Left ventricle myocardium inferior (tissue), 1 donor: ENCODE data around the gene NUDT16. TPM values are rescaled to one million over a fixed set of nuclear protein-coding genes. Genes with fewer than 3 reads are reported as not detected.

Experiments
- DNase-seq: peaks from one replicate; pipeline ENCODE4 v3.0.0-alpha.2; 2020
- H3K27ac ChIP-seq: fragments of 200-600 bp; replicated peaks from 2 replicates; pipeline ENCODE4 v1.8.0; 2021
- H3K27me3 ChIP-seq: fragments of 200-600 bp; 2 replicates; pipeline ENCODE4 v1.8.0; 2021; ENCODE audit warnings: low read depth
- H3K36me3 ChIP-seq: fragments of 200-600 bp; 2 replicates; pipeline ENCODE4 v1.8.0; 2021
- H3K4me1 ChIP-seq: fragments of 200-600 bp; 2 replicates; pipeline ENCODE4 v1.8.0; 2021
- H3K4me3 ChIP-seq: fragments of 200-600 bp; 2 replicates; pipeline ENCODE4 v1.8.0; 2021; ENCODE audit warnings: mild to moderate bottlenecking, moderate library complexity
- H3K9me3 ChIP-seq: fragments of 200-600 bp; replicated peaks from 2 replicates; pipeline ENCODE4 v1.8.0; 2021
- CTCF ChIP-seq: fragments of 200-600 bp; IDR thresholded peaks from 2 replicates; pipeline ENCODE4 v1.8.0; 2021; ENCODE audit warnings: antibody characterized with exemption, mild to moderate bottlenecking, borderline replicate concordance
- intact Hi-C: fragments of 100-400 bp; cut with micrococcal nuclease; formaldehyde crosslinking; loops from one replicate; pipeline ENCODE4 v1.11.0; 2022
- total RNA-seq: library from RNA; stranded (reverse); fragmentation: NEBNext Ultra II Directional; extraction: Animal tissue kit (Norgen Biotek cat#: 25700); gene quantifications from one replicate; pipeline ENCODE4 v1.2.1, GENCODE V29; 2021
- donor health status: DM: no; HTN: yes; CAD: no; lungs with severe emphysema.

NUDT16 gene
- total RNA-seq, 1 donor from 2014 or later, result 35.3 TPM

GRCh38 chr3:131349946-131350347 is 31.6 kb upstream of the NUDT16 start:
- no peaks in the 10 kb centered on the region for H3K27me3 ChIP-seq
- no peak for TF ChIP-seq CTCF
- peaks cover 54% of the 10 kb centered on the region for H3K4me1 ChIP-seq
- DNase-seq, result peak; percentile 35
- no peaks in the 10 kb centered on the region for H3K36me3 ChIP-seq
- intact Hi-C loops, result no loop called here
- H3K27ac ChIP-seq, result peak overlapping the region; percentile 87
- H3K9me3 ChIP-seq, result no peaks in the 10 kb centered on the region
- H3K4me3 ChIP-seq, result peak overlapping the region; percentile 44

- Histone ChIP-seq H3K4me3 (no peak overlapping the region), H3K36me3 (no peaks in the 10 kb centered on the region), H3K27me3 (no peaks in the 10 kb centered on the region), H3K27ac (peak overlapping the region; percentile 87), H3K4me1 (peaks cover 54% of the 10 kb centered on the region), H3K9me3 (no peaks in the 10 kb centered on the region)
- intact Hi-C loops, result no loop called here
- DNase-seq, result no peak
- TF ChIP-seq CTCF, result no peak
Observed at GRCh38 chr3:131350506-131350905, 31.1 kb upstream of the NUDT16 start.

- TF ChIP-seq CTCF, result no peak
- no peak for DNase-seq
- Histone ChIP-seq H3K27ac (peak overlapping the region; percentile 69), H3K27me3 (no peaks in the 10 kb centered on the region), H3K36me3 (no peaks in the 10 kb centered on the region), H3K9me3 (no peaks in the 10 kb centered on the region), H3K4me1 (peaks cover 64% of the 10 kb centered on the region), H3K4me3 (peak overlapping the region; percentile 29)
- intact Hi-C loops, result no loop called here
Observed at GRCh38 chr3:131353016-131353877, 28.3 kb upstream of the NUDT16 start.

- H3K27ac ChIP-seq, result peak overlapping the region; percentile 69
- intact Hi-C loops, result no loop called here
- TF ChIP-seq CTCF, result no peak
- H3K4me1 ChIP-seq, result peaks cover 60% of the 10 kb centered on the region
- no peaks in the 10 kb centered on the region for H3K27me3 ChIP-seq
- H3K4me3 ChIP-seq, result peak overlapping the region; percentile 29
- DNase-seq, result no peak
- H3K36me3 ChIP-seq, result no peaks in the 10 kb centered on the region
- H3K9me3 ChIP-seq, result no peaks in the 10 kb centered on the region
Observed at GRCh38 chr3:131353986-131354385, 27.6 kb upstream of the NUDT16 start.

- Histone ChIP-seq H3K27me3 (no peaks in the 10 kb centered on the region), H3K4me3 (no peak overlapping the region), H3K36me3 (no peaks in the 10 kb centered on the region), H3K9me3 (no peaks in the 10 kb centered on the region), H3K27ac (no peak overlapping the region), H3K4me1 (peaks cover 40% of the 10 kb centered on the region)
- no peak for DNase-seq
- TF ChIP-seq CTCF, result no peak
- intact Hi-C loops, result no loop called here
Observed at GRCh38 chr3:131356006-131356595, 25.5 kb upstream of the NUDT16 start.
